Hematopoietic multipotent progenitor cell treated with erythropoietin and hydrocortisone succinate and interleukin-3 and kit ligand, for 17 days (in vitro differentiated cells): ENCODE results near the gene UNK.
A peak's percentile ranks its signal among the peaks of the same experiment; 100 is the strongest.
"Not testable (repeated sequence)": the region's sequence is repeated elsewhere in the genome, so short reads cannot be mapped to it uniquely, and the experiment has no call there.

Source experiments
- DNase-seq: peaks from one replicate; pipeline ENCODE4 v3.0.0-alpha.2; 2015; ENCODE audit warnings: low spot score

The UNK gene

GRCh38 chr17:75849279-75849646, 64.7 kb downstream of the UNK start:
- DNase-seq: peak; percentile 75

- DNase-seq: peak; percentile 79
These were observed 65.1 kb downstream of the UNK start for GRCh38 chr17:75849724-75850123.

GRCh38 chr17:75850928-75851692, 66.5 kb downstream of the UNK start:
- no peak for DNase-seq

GRCh38 chr17:75851693-75851991, 67.0 kb downstream of the UNK start:
- DNase-seq: not testable (repeated sequence)

- peak; percentile 52 for DNase-seq
These were observed 68.8 kb downstream of the UNK start for GRCh38 chr17:75853433-75853832.

GRCh38 chr17:75854101-75854748, 69.6 kb downstream of the UNK start:
- DNase-seq: peak; percentile 80

- peak; percentile 72 for DNase-seq
These were observed 70.3 kb downstream of the UNK start for GRCh38 chr17:75854881-75855309.

- peak; percentile 100 for DNase-seq
These were observed 70.9 kb downstream of the UNK start, which contains the start of gene WBP2 for GRCh38 chr17:75855310-75856061. TSS of gene WBP2 (minus strand) at chr17:75855335. CDS start at chr17:75855297, 38 bp downstream.

- peak; percentile 46 for DNase-seq
These were observed 71.6 kb downstream of the UNK start for GRCh38 chr17:75856062-75856756.

GRCh38 chr17:75859358-75859757, 74.8 kb downstream of the UNK start:
- not testable (repeated sequence) for DNase-seq

- no peak for DNase-seq
These were observed 77.3 kb downstream of the UNK start for GRCh38 chr17:75861927-75862317.

- DNase-seq: no peak
These were observed 79.9 kb downstream of the UNK start for GRCh38 chr17:75864448-75864871.

- DNase-seq: not testable (repeated sequence)
These were observed 80.3 kb downstream of the UNK start for GRCh38 chr17:75864887-75865286.

GRCh38 chr17:75865404-75866188, 81.0 kb downstream of the UNK start:
- DNase-seq: not testable (repeated sequence)

GRCh38 chr17:75868730-75869281, 84.2 kb downstream of the UNK start:
- not testable (repeated sequence) for DNase-seq

GRCh38 chr17:75869282-75870141, 84.9 kb downstream of the UNK start:
- DNase-seq: no peak

- DNase-seq: not testable (repeated sequence)
These were observed 85.6 kb downstream of the UNK start for GRCh38 chr17:75870228-75870627.

GRCh38 chr17:75872434-75873351, 88.1 kb downstream of the UNK start:
- no peak for DNase-seq
